ENCODE results near the gene FANCE. TPM values are rescaled to one million over a fixed set of nuclear protein-coding genes. Genes with fewer than 3 reads are reported as not detected.

Gene FANCE
- total and polyA plus RNA-seq, 2 donors (not counting 1 experiment from before 2014, with no cell fraction given) = 9.2 to 12.8 TPM

DNA sequence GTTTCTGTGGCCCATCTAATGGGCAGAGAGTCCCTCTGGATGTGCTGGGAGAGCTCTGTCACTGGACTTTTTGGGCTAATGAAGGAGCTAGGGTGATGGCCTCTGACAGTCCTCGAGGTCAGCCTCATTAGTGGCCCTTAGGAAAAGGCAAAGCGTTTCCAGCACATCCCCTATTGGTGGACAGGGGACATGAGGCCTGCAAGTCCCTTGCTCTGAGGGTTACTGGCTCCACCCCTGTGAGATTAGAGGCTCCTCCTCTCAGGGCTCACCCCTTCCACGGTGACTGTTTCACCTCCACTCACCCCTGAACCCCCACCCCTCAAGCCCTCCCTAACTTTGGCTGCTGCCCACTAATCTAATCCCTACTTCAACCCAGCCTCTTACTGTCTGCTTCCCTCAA is 12.8 kb upstream of the FANCE start:
- H3K9me3 ChIP-seq (ENCODE audit: control extremely low read depth in 1 of 3, control insufficient read depth in 2 of 3, insufficient read depth in 1 of 3, low read length in 2 of 3) = no peaks in the 10 kb centered on the region
- H4K20me1 ChIP-seq (ENCODE audit: control insufficient read depth, insufficient read depth, low read length, poor library complexity, severe bottlenecking) = no peaks in the 10 kb centered on the region

DNA sequence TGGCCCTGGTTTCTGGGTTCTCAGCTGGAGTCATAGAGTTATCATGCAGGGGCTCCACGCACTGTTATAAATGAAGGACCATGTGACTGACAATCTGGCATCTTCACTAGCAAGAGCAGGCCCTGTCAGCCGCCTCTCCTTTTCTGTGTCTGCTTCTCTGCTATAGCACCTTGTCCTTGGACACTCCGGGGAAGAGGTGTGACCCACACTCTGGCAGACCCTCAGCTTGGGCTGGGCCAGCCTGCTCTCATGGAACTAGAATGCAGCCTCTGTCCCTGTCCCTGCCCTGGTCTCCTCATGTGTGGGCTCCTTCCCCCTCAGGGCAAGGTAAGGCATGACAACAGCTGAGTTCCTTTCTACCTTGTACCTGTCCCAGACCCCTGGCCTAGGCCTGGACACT is 10.9 kb upstream of the FANCE start:
- Histone ChIP-seq H3K79me2 (ENCODE audit: control insufficient read depth, insufficient read depth, low read length) (no peaks in the 10 kb centered on the region), H4K20me1 (ENCODE audit: control insufficient read depth, insufficient read depth, low read length, poor library complexity, severe bottlenecking) (no peaks in the 10 kb centered on the region), H3K4me1 (ENCODE audit: control insufficient read depth in 2 of 2, insufficient read depth in 2 of 2, low read length in 2 of 2) (no peaks in the 10 kb centered on the region), H2AFZ (ENCODE audit: insufficient read depth, low read depth, low read length, poor library complexity, severe bottlenecking) (no peak overlapping the region), H3K36me3 (replicated peaks in 1 of 2; ENCODE audit: control extremely low read depth in 1 of 2, control insufficient read depth in 1 of 2, extremely low read depth in 1 of 2, insufficient read depth in 2 of 2, low read length in 1 of 2) (no peaks in the 10 kb centered on the region), H3K4me2 (replicated peaks; ENCODE audit: low read depth, low read length, poor library complexity, severe bottlenecking) (no peak overlapping the region), H3K4me3 (ENCODE audit: control extremely low read depth in 1 of 5, extremely low read depth in 1 of 5, insufficient read depth in 1 of 5, low read depth in 2 of 5, low read length in 4 of 5) (no peak overlapping the region), H3K9ac (ENCODE audit: low read length) (no peak overlapping the region), H3K9me3 (ENCODE audit: control extremely low read depth in 1 of 3, control insufficient read depth in 2 of 3, insufficient read depth in 1 of 3, low read length in 2 of 3) (no peaks in the 10 kb centered on the region), H3K27ac (ENCODE audit: low read length in 2 of 2) (no peak overlapping the region), H3K27me3 (replicated peaks in 1 of 4; ENCODE audit: control extremely low read depth in 1 of 4, control insufficient read depth in 3 of 4, insufficient read depth in 4 of 4, low read length in 3 of 4) (no peaks in the 10 kb centered on the region)
- Mint-ChIP-seq H3K27me3 (no peaks in the 10 kb centered on the region), H3K9me3 (ENCODE audit: insufficient read depth) (no peaks in the 10 kb centered on the region), H3K4me1 (no peaks in the 10 kb centered on the region), H3K27ac (no peak overlapping the region), H3K4me3 (no peak overlapping the region)
- ChIA-PET POLR2A (interaction anchor here (0.6 kb wide), 1 partner anchor 73 kb away, joined by 3 read pairs; no protein-coding TSS in a partner anchor), CTCF (interaction anchor here (1.7 kb wide), 1 partner anchor 18 kb away, joined by 6 read pairs; no protein-coding TSS in a partner anchor)
- DNase-seq (no peak), ATAC-seq (ENCODE audit: low read depth) (no peak)
- TF ChIP-seq, protein P1, sequence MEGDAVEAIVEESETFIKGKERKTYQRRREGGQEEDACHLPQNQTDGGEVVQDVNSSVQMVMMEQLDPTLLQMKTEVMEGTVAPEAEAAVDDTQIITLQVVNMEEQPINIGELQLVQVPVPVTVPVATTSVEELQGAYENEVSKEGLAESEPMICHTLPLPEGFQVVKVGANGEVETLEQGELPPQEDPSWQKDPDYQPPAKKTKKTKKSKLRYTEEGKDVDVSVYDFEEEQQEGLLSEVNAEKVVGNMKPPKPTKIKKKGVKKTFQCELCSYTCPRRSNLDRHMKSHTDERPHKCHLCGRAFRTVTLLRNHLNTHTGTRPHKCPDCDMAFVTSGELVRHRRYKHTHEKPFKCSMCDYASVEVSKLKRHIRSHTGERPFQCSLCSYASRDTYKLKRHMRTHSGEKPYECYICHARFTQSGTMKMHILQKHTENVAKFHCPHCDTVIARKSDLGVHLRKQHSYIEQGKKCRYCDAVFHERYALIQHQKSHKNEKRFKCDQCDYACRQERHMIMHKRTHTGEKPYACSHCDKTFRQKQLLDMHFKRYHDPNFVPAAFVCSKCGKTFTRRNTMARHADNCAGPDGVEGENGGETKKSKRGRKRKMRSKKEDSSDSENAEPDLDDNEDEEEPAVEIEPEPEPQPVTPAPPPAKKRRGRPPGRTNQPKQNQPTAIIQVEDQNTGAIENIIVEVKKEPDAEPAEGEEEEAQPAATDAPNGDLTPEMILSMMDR (IDR thresholded peaks at IDR 0.05) = no peak
- no peak for TF ChIP-seq EZH2 (IDR thresholded peaks at IDR 0.05; ENCODE audit: borderline replicate concordance, insufficient read depth, low read depth, low read length, poor library complexity, severe bottlenecking)
- intact Hi-C loops (cut with micrococcal nuclease) = no loop called here
- WGBS (ENCODE audit: insufficient coverage) = 98% methylated on average over 3 of the region's 3 CpGs

More for the DNA sequence above, 12.8 kb upstream of the FANCE start:
- no peak overlapping the region for H3K9ac ChIP-seq (ENCODE audit: low read length)
- intact Hi-C loops (cut with micrococcal nuclease) = no loop called here
- H3K4me1 Mint-ChIP-seq = no peaks in the 10 kb centered on the region
- no peaks in the 10 kb centered on the region for H3K36me3 ChIP-seq (replicated peaks in 1 of 2; ENCODE audit: control extremely low read depth in 1 of 2, control insufficient read depth in 1 of 2, extremely low read depth in 1 of 2, insufficient read depth in 2 of 2, low read length in 1 of 2)
- H3K27me3 Mint-ChIP-seq = no peaks in the 10 kb centered on the region
- TF ChIP-seq EZH2 (IDR thresholded peaks at IDR 0.05; ENCODE audit: borderline replicate concordance, insufficient read depth, low read depth, low read length, poor library complexity, severe bottlenecking) = no peak
- TF ChIP-seq, protein P1 (IDR thresholded peaks at IDR 0.05) = no peak
- ChIA-PET CTCF (no interaction called here), POLR2A (no interaction called here)
- H3K4me2 ChIP-seq (replicated peaks; ENCODE audit: low read depth, low read length, poor library complexity, severe bottlenecking) = no peak overlapping the region
- WGBS (ENCODE audit: insufficient coverage) = 42% methylated on average over 3 of the region's 3 CpGs
- no peak overlapping the region for H3K27ac Mint-ChIP-seq
- H3K27me3 ChIP-seq (replicated peaks in 1 of 4; ENCODE audit: control extremely low read depth in 1 of 4, control insufficient read depth in 3 of 4, insufficient read depth in 4 of 4, low read length in 3 of 4) = no peaks in the 10 kb centered on the region
- no peak overlapping the region for H3K4me3 Mint-ChIP-seq
- no peaks in the 10 kb centered on the region for H3K9me3 Mint-ChIP-seq (ENCODE audit: insufficient read depth)
- no peak overlapping the region for H3K27ac ChIP-seq (ENCODE audit: low read length in 2 of 2)
- DNase-seq = no peak
- no peak overlapping the region for H2AFZ ChIP-seq (ENCODE audit: insufficient read depth, low read depth, low read length, poor library complexity, severe bottlenecking)
- no peaks in the 10 kb centered on the region for H3K4me1 ChIP-seq (ENCODE audit: control insufficient read depth in 2 of 2, insufficient read depth in 2 of 2, low read length in 2 of 2)
- H3K79me2 ChIP-seq (ENCODE audit: control insufficient read depth, insufficient read depth, low read length) = no peaks in the 10 kb centered on the region
- ATAC-seq (ENCODE audit: low read depth) = no peak
- H3K4me3 ChIP-seq (ENCODE audit: control extremely low read depth in 1 of 5, extremely low read depth in 1 of 5, insufficient read depth in 1 of 5, low read depth in 2 of 5, low read length in 4 of 5) = no peak overlapping the region

Data from B cell (primary cell).